ENCODE measurements around the gene NUDT16. TPM values are rescaled to one million over a fixed set of nuclear protein-coding genes. Genes with fewer than 3 reads are reported as not detected.
A peak's percentile ranks its signal among the peaks of the same experiment; 100 is the strongest.

Gene NUDT16
- total and polyA plus RNA-seq, 4 experiments from 2014 or later, result 4.0 to 16.7 (median 10.6) TPM

DNA sequence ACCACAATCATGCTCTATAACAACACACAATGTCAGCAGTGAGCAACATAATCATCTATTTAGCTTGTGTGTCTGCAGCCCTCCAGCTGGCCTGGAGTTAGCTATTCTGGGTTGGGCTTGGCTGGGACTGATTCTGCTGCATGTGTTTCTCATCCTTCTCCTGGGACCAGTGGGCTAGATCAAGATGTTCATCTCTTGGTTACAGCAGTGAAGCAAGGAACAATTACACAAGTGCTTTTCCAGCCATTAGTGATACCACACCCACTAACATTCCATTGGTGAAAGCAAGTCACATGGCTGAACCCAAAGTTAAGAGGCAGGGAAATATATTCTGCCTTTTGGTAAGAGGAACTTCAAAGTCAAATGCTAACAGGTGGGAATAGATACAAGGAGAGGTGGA lies 14.6 kb downstream of the NUDT16 start:
- Histone ChIP-seq H3K27me3 (ENCODE audit: insufficient read depth, low read length) (no peaks in the 10 kb centered on the region), H3K27ac (ENCODE audit: low read depth, low read length) (no peak overlapping the region), H3K9me3 (ENCODE audit: control insufficient read depth in 1 of 2, low read length in 2 of 2) (no peaks in the 10 kb centered on the region), H3K4me3 (ENCODE audit: low read length in 2 of 2) (no peak overlapping the region), H3K36me3 (ENCODE audit: insufficient read depth, low read length) (no peaks in the 10 kb centered on the region), H3K4me1 (ENCODE audit: insufficient read depth, low read length) (no peaks in the 10 kb centered on the region)
- no peak overlapping the region for H3K4me3 Mint-ChIP-seq
- DNase-seq, result no peak
- intact Hi-C loops (cut with micrococcal nuclease), result no loop called here
- no peak overlapping the region for H3K27ac Mint-ChIP-seq
- no peaks in the 10 kb centered on the region for H3K27me3 Mint-ChIP-seq
- ChIA-PET CTCF (ENCODE audit: partially characterized antibody) (interaction anchor here (1.0 kb wide), 1 partner anchor 9 kb away, joined by 3 read pairs; no protein-coding TSS in a partner anchor), POLR2A (ENCODE audit: partially characterized antibody) (no interaction called here)
- no peaks in the 10 kb centered on the region for H3K36me3 Mint-ChIP-seq
- H3K9me3 Mint-ChIP-seq, result peaks cover 0 to 2% (median 0%) of the 10 kb centered on the region in 8 donors
- H3K4me1 Mint-ChIP-seq, result no peaks in the 10 kb centered on the region

DNA sequence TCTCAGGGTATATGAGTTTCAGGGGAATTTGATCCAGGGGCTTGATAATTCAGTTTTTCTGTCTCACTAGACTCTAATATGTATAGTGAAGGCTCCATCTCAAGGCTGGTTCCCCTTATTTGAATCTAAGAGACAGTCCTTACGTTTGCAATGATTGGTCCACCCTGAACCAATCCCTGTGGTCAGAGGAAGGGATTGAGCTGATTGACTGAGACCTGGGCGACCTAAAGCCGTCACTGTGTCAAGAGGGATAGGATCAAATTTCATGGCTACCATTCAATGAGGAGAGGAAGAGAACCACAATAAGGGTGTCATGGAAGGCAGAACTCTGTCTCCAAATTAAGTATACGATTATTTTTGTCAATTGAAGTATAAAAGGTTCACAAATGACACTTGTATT lies 16.3 kb downstream of the NUDT16 start:
- no peak overlapping the region for H3K4me3 Mint-ChIP-seq
- Histone ChIP-seq H3K4me1 (ENCODE audit: insufficient read depth, low read length) (no peaks in the 10 kb centered on the region), H3K9me3 (ENCODE audit: control insufficient read depth in 1 of 2, low read length in 2 of 2) (no peaks in the 10 kb centered on the region), H3K27ac (ENCODE audit: low read depth, low read length) (no peak overlapping the region), H3K27me3 (ENCODE audit: insufficient read depth, low read length) (no peaks in the 10 kb centered on the region), H3K4me3 (ENCODE audit: low read length in 2 of 2) (no peak overlapping the region), H3K36me3 (ENCODE audit: insufficient read depth, low read length) (no peaks in the 10 kb centered on the region)
- no peak for DNase-seq
- H3K27ac Mint-ChIP-seq, result no peak overlapping the region
- intact Hi-C loops (cut with micrococcal nuclease), result no loop called here
- POLR2A ChIA-PET (ENCODE audit: partially characterized antibody), result no interaction called here
- CTCF ChIA-PET (ENCODE audit: partially characterized antibody), result no interaction called here
- no peaks in the 10 kb centered on the region for H3K9me3 Mint-ChIP-seq
- H3K36me3 Mint-ChIP-seq, result no peaks in the 10 kb centered on the region
- no peaks in the 10 kb centered on the region for H3K27me3 Mint-ChIP-seq
- no peaks in the 10 kb centered on the region for H3K4me1 Mint-ChIP-seq

DNA sequence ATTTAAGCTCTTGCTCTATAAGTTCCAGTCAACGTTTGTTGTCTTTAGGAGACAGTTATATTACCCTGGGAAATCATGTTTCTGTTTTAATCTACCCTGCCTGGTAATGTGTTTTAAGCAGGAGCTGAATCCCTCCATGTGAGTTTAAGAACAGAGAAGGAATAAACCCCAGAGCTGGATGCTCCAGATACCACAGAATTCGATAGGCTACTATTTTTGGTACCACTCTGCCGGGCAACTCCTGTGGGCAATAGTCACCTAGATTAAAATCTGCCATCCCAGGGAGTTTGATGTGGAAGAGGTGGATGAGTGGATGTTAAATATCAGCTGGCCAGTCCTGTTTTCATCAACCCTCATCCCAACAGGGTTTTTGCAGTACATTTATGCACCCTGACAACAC lies 20.4 kb downstream of the NUDT16 start:
- H3K36me3 Mint-ChIP-seq, result no peaks in the 10 kb centered on the region
- H3K27me3 Mint-ChIP-seq, result peaks cover 0 to 4% of the 10 kb centered on the region in 2 donors
- no peaks in the 10 kb centered on the region for H3K36me3 ChIP-seq (ENCODE audit: insufficient read depth, low read length)
- intact Hi-C loops (cut with micrococcal nuclease), result no loop called here
- H3K4me1 Mint-ChIP-seq, result no peaks in the 10 kb centered on the region
- CTCF ChIA-PET (ENCODE audit: partially characterized antibody), result no interaction called here
- H3K27me3 ChIP-seq (ENCODE audit: insufficient read depth, low read length), result no peaks in the 10 kb centered on the region
- H3K4me3 ChIP-seq (ENCODE audit: low read length in 2 of 2), result no peak overlapping the region
- H3K27ac Mint-ChIP-seq, result no peak overlapping the region
- POLR2A ChIA-PET (ENCODE audit: partially characterized antibody), result no interaction called here
- no peaks in the 10 kb centered on the region for H3K4me1 ChIP-seq (ENCODE audit: insufficient read depth, low read length)
- H3K4me3 Mint-ChIP-seq, result peak overlapping the region in 1 of 8 donors; percentile 21
- no peaks in the 10 kb centered on the region for H3K9me3 ChIP-seq (ENCODE audit: control insufficient read depth in 1 of 2, low read length in 2 of 2)
- no peak overlapping the region for H3K27ac ChIP-seq (ENCODE audit: low read depth, low read length)
- no peak for DNase-seq
- H3K9me3 Mint-ChIP-seq, result peaks cover 0 to 7% (median 0%) of the 10 kb centered on the region in 8 donors

DNA sequence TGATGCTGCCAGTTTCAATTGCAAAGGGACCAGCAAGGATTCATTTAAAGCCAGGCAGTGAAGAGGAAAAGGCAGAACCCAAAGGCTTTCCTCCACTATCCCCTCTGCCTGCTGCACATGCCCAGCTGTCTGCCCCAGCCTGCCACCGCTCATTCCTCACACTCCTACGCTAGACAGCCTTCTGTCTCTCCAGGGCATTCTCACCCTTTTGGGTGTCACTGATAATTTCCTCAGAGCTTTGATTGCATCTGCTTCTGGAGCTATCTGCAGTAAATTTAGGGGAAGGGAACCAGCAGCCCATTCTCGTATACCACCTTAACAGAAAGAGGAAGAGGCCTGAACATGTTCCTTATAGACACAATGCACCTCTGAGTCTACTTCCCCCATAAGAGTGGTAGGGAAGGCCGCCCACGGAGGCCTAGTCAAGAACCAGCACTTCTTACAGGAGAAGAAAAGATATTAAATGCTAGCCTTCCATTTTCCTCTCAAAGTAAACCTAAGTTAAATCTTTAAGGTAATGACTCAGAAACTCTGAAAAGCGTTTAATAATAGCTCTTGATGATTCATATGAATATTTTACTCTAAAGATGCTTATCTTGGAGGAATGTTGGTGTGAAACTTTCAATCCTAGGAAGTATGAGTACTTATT lies 20.9 kb downstream of the NUDT16 start:
- H3K36me3 ChIP-seq (ENCODE audit: insufficient read depth, low read length), result no peaks in the 10 kb centered on the region
- Mint-ChIP-seq H3K27me3 (peaks cover 0 to 4% of the 10 kb centered on the region in 2 donors), H3K4me1 (no peaks in the 10 kb centered on the region), H3K4me3 (peak overlapping the region in 1 of 8 donors; percentile 21), H3K27ac (no peak overlapping the region), H3K9me3 (peaks cover 0 to 7% (median under 1%) of the 10 kb centered on the region in 8 donors), H3K36me3 (no peaks in the 10 kb centered on the region)
- H3K9me3 ChIP-seq (ENCODE audit: control insufficient read depth in 1 of 2, low read length in 2 of 2), result no peaks in the 10 kb centered on the region
- H3K27ac ChIP-seq (ENCODE audit: low read depth, low read length), result no peak overlapping the region
- ChIA-PET POLR2A (ENCODE audit: partially characterized antibody) (no interaction called here), CTCF (ENCODE audit: partially characterized antibody) (no interaction called here)
- no peak for DNase-seq
- no peaks in the 10 kb centered on the region for H3K4me1 ChIP-seq (ENCODE audit: insufficient read depth, low read length)
- no peak overlapping the region for H3K4me3 ChIP-seq (ENCODE audit: low read length in 2 of 2)
- intact Hi-C loops (cut with micrococcal nuclease), result no loop called here
- no peaks in the 10 kb centered on the region for H3K27me3 ChIP-seq (ENCODE audit: insufficient read depth, low read length)

DNA sequence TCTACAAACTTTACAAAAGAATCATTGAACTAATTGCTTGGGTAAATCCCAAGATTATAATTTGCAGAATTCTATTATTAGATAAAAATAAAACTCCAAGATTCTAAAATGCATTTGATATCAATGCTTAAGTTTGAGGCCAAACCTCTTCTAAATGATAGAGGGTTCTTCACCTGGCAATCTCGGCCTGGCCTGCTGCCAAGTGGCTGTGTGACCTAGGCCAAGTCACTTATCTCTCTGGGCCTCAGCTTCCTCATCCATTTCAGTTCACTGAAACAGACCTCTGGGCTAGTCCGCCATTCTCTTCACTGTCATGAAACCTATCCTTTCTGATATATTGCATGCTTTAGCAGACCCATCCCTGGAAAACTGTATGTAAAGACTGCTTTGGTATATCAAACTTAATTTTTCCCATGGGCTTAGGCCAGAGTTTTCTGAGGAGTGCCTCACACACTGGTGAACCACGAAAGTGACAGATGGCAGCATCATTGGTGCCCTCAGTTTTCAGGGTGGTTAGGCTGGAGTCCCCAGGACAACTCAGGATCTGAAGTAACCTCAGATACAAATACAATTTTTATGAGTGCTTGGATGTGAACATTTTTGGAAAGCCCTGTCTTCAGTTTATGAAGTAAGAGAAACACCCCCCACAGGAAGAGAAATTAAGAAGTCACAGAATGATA lies 21.8 kb downstream of the NUDT16 start:
- Mint-ChIP-seq H3K27me3 (peaks cover 0 to 4% of the 10 kb centered on the region in 2 donors), H3K36me3 (peaks cover 0 to 1% of the 10 kb centered on the region in 2 donors), H3K4me3 (no peak overlapping the region), H3K27ac (no peak overlapping the region), H3K9me3 (peaks cover 0 to 7% (median 2%) of the 10 kb centered on the region in 8 donors), H3K4me1 (no peaks in the 10 kb centered on the region)
- Histone ChIP-seq H3K4me3 (ENCODE audit: low read length in 2 of 2) (no peak overlapping the region), H3K27ac (ENCODE audit: low read depth, low read length) (no peak overlapping the region), H3K9me3 (ENCODE audit: control insufficient read depth in 1 of 2, low read length in 2 of 2) (no peaks in the 10 kb centered on the region), H3K36me3 (ENCODE audit: insufficient read depth, low read length) (no peaks in the 10 kb centered on the region), H3K4me1 (ENCODE audit: insufficient read depth, low read length) (no peaks in the 10 kb centered on the region), H3K27me3 (ENCODE audit: insufficient read depth, low read length) (no peaks in the 10 kb centered on the region)
- ChIA-PET POLR2A (ENCODE audit: partially characterized antibody) (no interaction called here), CTCF (ENCODE audit: partially characterized antibody) (no interaction called here)
- no peak for DNase-seq
- intact Hi-C loops (cut with micrococcal nuclease), result no loop called here

DNA sequence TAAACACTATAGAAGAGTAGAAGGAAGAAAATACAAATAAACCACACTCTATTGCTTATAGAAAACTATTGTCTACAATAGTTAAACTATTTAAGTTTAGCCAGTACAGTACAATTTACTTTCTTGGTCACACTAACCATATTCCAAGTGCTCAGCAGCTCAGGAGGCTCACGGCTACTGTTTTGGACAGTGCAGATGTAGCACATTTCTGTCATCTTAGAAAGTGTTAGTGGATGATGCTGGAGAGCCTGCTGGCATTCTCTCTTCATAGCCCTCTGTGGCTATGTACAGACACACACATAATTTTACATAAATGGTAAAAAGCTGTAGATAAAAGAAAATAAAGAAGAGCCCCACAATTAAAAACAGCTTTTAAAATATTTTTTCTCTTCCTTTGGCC lies 23.8 kb downstream of the NUDT16 start:
- Mint-ChIP-seq H3K27ac (no peak overlapping the region), H3K36me3 (peaks cover 0 to 1% of the 10 kb centered on the region in 2 donors), H3K4me3 (no peak overlapping the region), H3K4me1 (no peaks in the 10 kb centered on the region), H3K9me3 (peaks cover 0 to 7% (median 2%) of the 10 kb centered on the region in 8 donors), H3K27me3 (peaks cover 0 to 4% of the 10 kb centered on the region in 2 donors)
- Histone ChIP-seq H3K27ac (ENCODE audit: low read depth, low read length) (no peak overlapping the region), H3K36me3 (ENCODE audit: insufficient read depth, low read length) (no peaks in the 10 kb centered on the region), H3K9me3 (ENCODE audit: control insufficient read depth in 1 of 2, low read length in 2 of 2) (no peaks in the 10 kb centered on the region), H3K4me1 (ENCODE audit: insufficient read depth, low read length) (no peaks in the 10 kb centered on the region), H3K4me3 (ENCODE audit: low read length in 2 of 2) (no peak overlapping the region), H3K27me3 (ENCODE audit: insufficient read depth, low read length) (no peaks in the 10 kb centered on the region)
- POLR2A ChIA-PET (ENCODE audit: partially characterized antibody), result no interaction called here
- intact Hi-C loops (cut with micrococcal nuclease), result no loop called here
- CTCF ChIA-PET (ENCODE audit: partially characterized antibody), result no interaction called here
- no peak for DNase-seq

DNA sequence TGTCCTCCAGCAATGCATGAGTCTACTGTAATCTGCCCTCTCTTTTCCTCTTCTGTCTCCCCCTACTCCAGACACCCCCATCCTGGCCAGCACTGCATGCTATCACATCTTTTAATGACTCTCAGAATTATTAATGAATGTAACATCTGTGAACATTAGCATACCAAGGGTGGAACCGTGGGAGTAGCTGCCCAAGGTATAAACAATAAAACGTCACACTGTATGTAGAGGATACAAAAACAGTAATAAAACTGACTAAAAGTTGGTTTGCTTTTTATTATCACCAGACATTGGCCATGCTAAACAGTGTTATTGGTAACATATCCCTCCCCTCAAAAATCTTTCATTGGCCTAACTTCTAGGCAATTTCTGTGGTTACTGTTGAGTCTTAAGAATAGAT lies 24.7 kb downstream of the NUDT16 start:
- Mint-ChIP-seq H3K27ac (no peak overlapping the region), H3K27me3 (peaks cover 0 to 4% of the 10 kb centered on the region in 2 donors), H3K9me3 (peaks cover 0 to 11% (median 2%) of the 10 kb centered on the region in 8 donors), H3K36me3 (peaks cover 0 to 1% of the 10 kb centered on the region in 2 donors), H3K4me1 (no peaks in the 10 kb centered on the region), H3K4me3 (no peak overlapping the region)
- intact Hi-C loops (cut with micrococcal nuclease), result no loop called here
- ChIA-PET CTCF (ENCODE audit: partially characterized antibody) (no interaction called here), POLR2A (ENCODE audit: partially characterized antibody) (no interaction called here)
- no peak overlapping the region for H3K27ac ChIP-seq (ENCODE audit: low read depth, low read length)
- H3K9me3 ChIP-seq (ENCODE audit: control insufficient read depth in 1 of 2, low read length in 2 of 2), result no peaks in the 10 kb centered on the region
- H3K4me1 ChIP-seq (ENCODE audit: insufficient read depth, low read length), result no peaks in the 10 kb centered on the region
- no peaks in the 10 kb centered on the region for H3K27me3 ChIP-seq (ENCODE audit: insufficient read depth, low read length)
- no peaks in the 10 kb centered on the region for H3K36me3 ChIP-seq (ENCODE audit: insufficient read depth, low read length)
- no peak overlapping the region for H3K4me3 ChIP-seq (ENCODE audit: low read length in 2 of 2)
- DNase-seq, result no peak

All from CD4-positive, alpha-beta memory T cell (primary cell).